Neuronal stem cell (in vitro differentiated cells): ENCODE results near the gene MYO1H.

Experiments used
- DNase-seq: peaks from one replicate; pipeline ENCODE4 v3.0.0-alpha.2; 2013; ENCODE audit warnings: low spot score
- H2AFZ ChIP-seq: one replicate; pipeline ENCODE4 v1.6.1; 2013; ENCODE audit warnings: mild to moderate bottlenecking, low read length, inconsistent platforms
- H2AK5ac ChIP-seq: 2 replicates; pipeline ENCODE4 v1.6.1; 2013; ENCODE audit warnings: low read depth, mild to moderate bottlenecking, inconsistent platforms, low read length, moderate library complexity, mixed read lengths
- H2BK120ac ChIP-seq: 2 replicates; pipeline ENCODE4 v1.6.1; 2013; ENCODE audit warnings: low read depth, mild to moderate bottlenecking, inconsistent platforms, low read length, moderate library complexity, mixed read lengths
- H2BK12ac ChIP-seq: one replicate; pipeline ENCODE4 v1.6.1; 2013; ENCODE audit warnings: low read length, inconsistent platforms
- H2BK15ac ChIP-seq: 2 replicates; pipeline ENCODE4 v1.6.1; 2013; ENCODE audit warnings: mild to moderate bottlenecking, low read length, inconsistent platforms, mixed read lengths
- H2BK5ac ChIP-seq: one replicate; pipeline ENCODE4 v1.6.1; 2013; ENCODE audit warnings: inconsistent platforms, mild to moderate bottlenecking, low read length, moderate library complexity
- H3K14ac ChIP-seq: one replicate; pipeline ENCODE4 v1.6.1; 2013; ENCODE audit warnings: low read length, inconsistent platforms
- H3K18ac ChIP-seq: 2 replicates; pipeline ENCODE4 v1.6.1; 2013; ENCODE audit warnings: low read length, inconsistent platforms
- H3K23ac ChIP-seq: 2 replicates; pipeline ENCODE4 v1.6.1; 2013; ENCODE audit warnings: low read depth, mild to moderate bottlenecking, mixed read lengths, low read length, inconsistent platforms; ENCODE audit not compliant: poor library complexity
- H3K27ac ChIP-seq: replicated peaks from 3 replicates; pipeline ENCODE4 v1.5.1; 2013; ENCODE audit warnings: low read length, inconsistent platforms
- H3K27me3 ChIP-seq, 3 experiments: 2 replicates each; pipeline ENCODE4 v1.6.1; 2013; ENCODE audit warnings: low read length in 3 of 3, mild to moderate bottlenecking in 2 of 3, inconsistent platforms in 1 of 3, low read depth in 1 of 3, mixed read lengths in 1 of 3, moderate library complexity in 1 of 3; ENCODE audit not compliant: control insufficient read depth in 3 of 3, insufficient read depth in 3 of 3
- H3K36me3 ChIP-seq, 2 donors: replicated peaks in 1 of 2; 2 replicates each; pipeline ENCODE4 v1.6.1; 2013; ENCODE audit warnings: low read length in 2 of 2; ENCODE audit not compliant: control insufficient read depth in 2 of 2, insufficient read depth in 2 of 2
- H3K4ac ChIP-seq: 2 replicates; pipeline ENCODE4 v1.6.1; 2013; ENCODE audit warnings: inconsistent platforms, mild to moderate bottlenecking, low read length, moderate library complexity
- H3K4me1 ChIP-seq, 2 donors: 1 replicate in 1 of 2; 2 replicates in 1 of 2; pipeline ENCODE4 v1.6.1; 2013; ENCODE audit warnings: low read length in 2 of 2, low read depth in 1 of 2; ENCODE audit not compliant: control insufficient read depth in 2 of 2, insufficient read depth in 1 of 2
- H3K4me2 ChIP-seq: one replicate; pipeline ENCODE4 v1.6.1; 2013; ENCODE audit warnings: mild to moderate bottlenecking, low read length, inconsistent platforms; ENCODE audit not compliant: insufficient read depth, poor library complexity, severe bottlenecking
- H3K4me3 ChIP-seq, 2 donors: 2 replicates each; pipeline ENCODE4 v1.5.1; 2013; ENCODE audit warnings: low read length in 2 of 2, mild to moderate bottlenecking in 2 of 2, inconsistent platforms in 1 of 2, moderate library complexity in 1 of 2
- H3K79me1 ChIP-seq: one replicate; pipeline ENCODE4 v1.6.1; 2013; ENCODE audit warnings: low read depth, mild to moderate bottlenecking, inconsistent platforms, low read length, moderate library complexity
- H3K9ac ChIP-seq: one replicate; pipeline ENCODE4 v1.6.1; 2013; ENCODE audit warnings: mild to moderate bottlenecking, low read depth, low read length, inconsistent platforms; ENCODE audit not compliant: poor library complexity
- H3K9me3 ChIP-seq, 2 donors: replicated peaks in 1 of 2; 2 replicates each; pipeline versions ENCODE3 to v1.6.1; 2013; ENCODE audit warnings: low read length in 2 of 2, mild to moderate bottlenecking in 2 of 2, inconsistent platforms in 1 of 2, low read depth in 1 of 2, mixed read lengths in 1 of 2, moderate library complexity in 1 of 2; ENCODE audit not compliant: control insufficient read depth in 2 of 2, insufficient read depth in 1 of 2
- H4K8ac ChIP-seq: one replicate; pipeline ENCODE4 v1.6.1; 2013; ENCODE audit warnings: low read depth, mild to moderate bottlenecking, inconsistent platforms, low read length, moderate library complexity
- H4K91ac ChIP-seq: one replicate; pipeline ENCODE4 v1.6.1; 2013; ENCODE audit warnings: low read length, low read depth, mild to moderate bottlenecking, inconsistent platforms; ENCODE audit not compliant: poor library complexity
- WGBS, 2 donors: extraction: QIAGEN DNeasy Blood & Tissue Kit; methylation state at CpG; one replicate each; pipeline ENCODE4 v1.1.7; 2013; ENCODE audit warnings: missing lambda C conversion rate in 2 of 2, mixed read lengths in 1 of 2; ENCODE audit not compliant: insufficient read length in 2 of 2, insufficient replicate concordance in 1 of 2; ENCODE audit errors: extremely low coverage in 2 of 2; 5-methylcytosine and 5-hydroxymethylcytosine counted together

Gene MYO1H

DNA sequence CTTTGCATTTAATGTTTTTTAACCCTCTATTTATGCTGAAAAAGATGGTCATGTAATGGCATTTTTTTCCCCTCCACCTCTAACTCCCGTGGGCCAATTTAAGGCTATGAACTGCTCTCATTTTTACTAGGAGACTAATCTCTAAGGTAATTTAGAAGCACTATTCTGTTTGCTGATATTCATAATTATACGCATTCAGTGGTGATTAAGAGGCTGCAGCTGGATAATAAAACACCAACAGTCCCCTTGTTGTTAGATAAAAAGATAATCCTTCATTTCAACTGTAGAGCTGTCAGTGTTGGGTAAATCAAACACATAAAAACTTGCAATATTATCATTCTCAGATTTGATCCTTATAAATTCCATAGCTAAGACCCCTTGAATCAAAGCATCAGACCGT, 8.9 kb downstream of the MYO1H start:
- no peak for DNase-seq
- peaks cover 0 to 1% of the 10 kb centered on the region in 2 donors for H3K4me1 ChIP-seq
- H2BK12ac ChIP-seq = no peak overlapping the region
- no peak overlapping the region for H2BK15ac ChIP-seq
- H3K9me3 ChIP-seq = no peaks in the 10 kb centered on the region
- no peak overlapping the region for H2AK5ac ChIP-seq
- no peak overlapping the region for H3K14ac ChIP-seq
- H3K27me3 ChIP-seq = peaks cover 0 to 78% (median 0%) of the 10 kb centered on the region in 3 experiments
- no peak overlapping the region for H3K4me2 ChIP-seq
- no peak overlapping the region for H4K8ac ChIP-seq
- H2AFZ ChIP-seq = no peak overlapping the region
- no peak overlapping the region for H3K4me3 ChIP-seq
- no peak overlapping the region for H3K27ac ChIP-seq
- H3K36me3 ChIP-seq = no peaks in the 10 kb centered on the region
- no peak overlapping the region for H3K4ac ChIP-seq
- H3K18ac ChIP-seq = no peak overlapping the region
- H2BK5ac ChIP-seq = no peak overlapping the region
- H2BK120ac ChIP-seq = no peak overlapping the region
- H3K9ac ChIP-seq = no peak overlapping the region
- no peaks in the 10 kb centered on the region for H3K79me1 ChIP-seq
- no peak overlapping the region for H3K23ac ChIP-seq
- H4K91ac ChIP-seq = no peak overlapping the region
- no CpG with 5 or more reads among the region's 3 CpGs for WGBS, 2 donors

- no peak for DNase-seq
- H3K18ac ChIP-seq = no peak overlapping the region
- no peak overlapping the region for H3K14ac ChIP-seq
- no peak overlapping the region for H4K8ac ChIP-seq
- H3K36me3 ChIP-seq = no peaks in the 10 kb centered on the region
- no peak overlapping the region for H3K27ac ChIP-seq
- H2BK15ac ChIP-seq = no peak overlapping the region
- peaks cover 0 to 1% of the 10 kb centered on the region in 2 donors for H3K4me1 ChIP-seq
- no peak overlapping the region for H3K4ac ChIP-seq
- H2BK120ac ChIP-seq = no peak overlapping the region
- H2BK5ac ChIP-seq = no peak overlapping the region
- no peak overlapping the region for H4K91ac ChIP-seq
- H3K23ac ChIP-seq = no peak overlapping the region
- no CpG with 5 or more reads among the region's 2 CpGs for WGBS, 2 donors
- H3K9ac ChIP-seq = no peak overlapping the region
- H2BK12ac ChIP-seq = no peak overlapping the region
- no peak overlapping the region for H3K4me3 ChIP-seq
- H3K79me1 ChIP-seq = no peaks in the 10 kb centered on the region
- peaks cover 0 to 77% (median 0%) of the 10 kb centered on the region in 3 experiments for H3K27me3 ChIP-seq
- no peak overlapping the region for H2AFZ ChIP-seq
- no peak overlapping the region for H2AK5ac ChIP-seq
- H3K9me3 ChIP-seq = no peaks in the 10 kb centered on the region
- no peak overlapping the region for H3K4me2 ChIP-seq
Observed at GRCh38 chr12:109357032-109357431, 9.3 kb downstream of the MYO1H start.

DNA sequence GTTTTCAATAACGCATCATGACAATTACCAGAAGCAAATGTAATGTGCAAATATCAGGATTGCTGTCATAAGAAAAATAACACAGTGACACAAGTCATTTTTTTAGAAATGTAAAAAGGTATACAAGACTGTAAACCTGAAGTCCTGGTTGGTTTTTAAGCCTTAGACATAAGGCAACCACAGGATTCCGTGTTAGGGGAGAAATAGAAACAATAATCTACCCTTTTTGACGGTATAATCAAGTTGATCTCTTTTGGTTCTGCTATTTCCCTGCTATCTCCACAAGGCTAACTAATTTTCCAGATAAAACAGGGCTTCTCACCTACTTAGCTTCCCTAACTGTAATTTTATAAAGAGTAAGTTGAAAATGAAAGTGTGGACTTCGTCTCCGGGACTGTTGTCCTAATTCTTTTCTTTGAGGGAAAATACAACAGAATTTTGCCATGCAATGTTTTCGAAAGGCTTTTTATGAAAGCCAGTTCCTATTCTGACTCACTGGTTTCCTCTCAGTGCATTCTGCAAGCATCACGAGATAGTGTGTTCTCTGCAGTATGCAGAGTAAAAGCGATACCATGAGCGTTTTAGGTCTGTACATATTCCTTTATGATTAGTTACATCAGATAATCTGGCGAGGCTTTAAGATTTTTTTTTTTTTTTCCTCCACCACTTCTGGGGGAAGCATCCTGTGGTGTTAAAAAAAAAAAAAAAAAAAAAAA, 10.6 kb downstream of the MYO1H start:
- H2AK5ac ChIP-seq = no peak overlapping the region
- H2BK15ac ChIP-seq = no peak overlapping the region
- H3K23ac ChIP-seq = no peak overlapping the region
- H3K36me3 ChIP-seq = no peaks in the 10 kb centered on the region
- H4K91ac ChIP-seq = no peak overlapping the region
- H3K9ac ChIP-seq = no peak overlapping the region
- H3K14ac ChIP-seq = no peak overlapping the region
- no peak overlapping the region for H2BK12ac ChIP-seq
- H3K18ac ChIP-seq = no peak overlapping the region
- no peak overlapping the region for H3K4ac ChIP-seq
- H3K4me2 ChIP-seq = no peak overlapping the region
- no peak overlapping the region for H3K27ac ChIP-seq
- no peak overlapping the region for H2AFZ ChIP-seq
- H4K8ac ChIP-seq = no peak overlapping the region
- no peak overlapping the region for H3K4me3 ChIP-seq
- WGBS, 2 donors = no CpG with 5 or more reads among the region's 10 CpGs
- H2BK120ac ChIP-seq = no peak overlapping the region
- peaks cover 0 to 83% (median 0%) of the 10 kb centered on the region in 3 experiments for H3K27me3 ChIP-seq
- H3K9me3 ChIP-seq = no peaks in the 10 kb centered on the region
- H2BK5ac ChIP-seq = no peak overlapping the region
- H3K79me1 ChIP-seq = no peaks in the 10 kb centered on the region
- H3K4me1 ChIP-seq = peaks cover 0 to 1% of the 10 kb centered on the region in 2 donors
- DNase-seq = no peak

GRCh38 chr12:109359131-109359690, 11.5 kb downstream of the MYO1H start:
- no CpG with 5 or more reads among the region's 20 CpGs for WGBS, 2 donors
- H3K27me3 ChIP-seq = peaks cover 0 to 84% (median 0%) of the 10 kb centered on the region in 3 experiments
- H3K4ac ChIP-seq = no peak overlapping the region
- H3K4me3 ChIP-seq = no peak overlapping the region
- DNase-seq = no peak
- H2BK15ac ChIP-seq = no peak overlapping the region
- no peak overlapping the region for H3K18ac ChIP-seq
- no peak overlapping the region for H3K9ac ChIP-seq
- H3K14ac ChIP-seq = no peak overlapping the region
- H3K23ac ChIP-seq = no peak overlapping the region
- no peak overlapping the region for H2AFZ ChIP-seq
- no peaks in the 10 kb centered on the region for H3K79me1 ChIP-seq
- H2BK5ac ChIP-seq = no peak overlapping the region
- H3K4me1 ChIP-seq = peaks cover 0 to 1% of the 10 kb centered on the region in 2 donors
- H3K4me2 ChIP-seq = no peak overlapping the region
- H3K36me3 ChIP-seq = no peaks in the 10 kb centered on the region
- no peak overlapping the region for H4K8ac ChIP-seq
- no peak overlapping the region for H2BK120ac ChIP-seq
- no peaks in the 10 kb centered on the region for H3K9me3 ChIP-seq
- H2BK12ac ChIP-seq = no peak overlapping the region
- no peak overlapping the region for H4K91ac ChIP-seq
- H3K27ac ChIP-seq = no peak overlapping the region
- no peak overlapping the region for H2AK5ac ChIP-seq
